IMR-90 (cell line): Measurements from ENCODE around the gene PRKCA.

Source experiments
- CEBPB ChIP-seq: IDR thresholded peaks from 2 replicates; pipeline ENCODE4 v1.6.1; 2012; ENCODE audit warnings: low read depth, low read length, improper control_type of control experiment
- FOS ChIP-seq: fragments of 150-350 bp; IDR thresholded peaks from 2 replicates; pipeline ENCODE4 v1.6.1; 2016; ENCODE audit warnings: low read depth, low read length
- MAZ ChIP-seq: IDR thresholded peaks from 2 replicates; pipeline ENCODE4 v1.6.1; 2012; ENCODE audit warnings: low read depth, mild to moderate bottlenecking, low read length, improper control_type of control experiment, moderate library complexity, borderline replicate concordance
- NFE2L2 ChIP-seq: fragments of 150-350 bp; IDR thresholded peaks from 2 replicates; pipeline ENCODE4 v1.6.1; 2016; ENCODE audit warnings: low read depth, mild to moderate bottlenecking, low read length
- POLR2A ChIP-seq: IDR thresholded peaks from 2 replicates; pipeline ENCODE4 v1.6.1; 2012; ENCODE audit warnings: mild to moderate bottlenecking, low read depth, low read length
- RAD21 ChIP-seq: IDR thresholded peaks from 2 replicates; pipeline ENCODE4 v1.6.1; 2012; ENCODE audit warnings: low read length, improper control_type of control experiment
- RCOR1 ChIP-seq: IDR thresholded peaks from 2 replicates; pipeline ENCODE4 v1.6.1; 2012; ENCODE audit warnings: mild to moderate bottlenecking, low read length, improper control_type of control experiment; ENCODE audit not compliant: insufficient replicate concordance
- TF ChIP-seq, protein P1 (sequence below): conservative IDR thresholded peaks from 2 replicates; pipeline ENCODE4 v1.5.1; 2012; ENCODE audit warnings: mild to moderate bottlenecking, low read depth, low read length, improper control_type of control experiment
- TF ChIP-seq, protein P2 (sequence below): fragments of 150-350 bp; IDR thresholded peaks from 2 replicates; pipeline ENCODE4 v1.6.1; 2017; ENCODE audit warnings: mild to moderate bottlenecking, antibody characterized with exemption, low read length, low read depth

DNA sequence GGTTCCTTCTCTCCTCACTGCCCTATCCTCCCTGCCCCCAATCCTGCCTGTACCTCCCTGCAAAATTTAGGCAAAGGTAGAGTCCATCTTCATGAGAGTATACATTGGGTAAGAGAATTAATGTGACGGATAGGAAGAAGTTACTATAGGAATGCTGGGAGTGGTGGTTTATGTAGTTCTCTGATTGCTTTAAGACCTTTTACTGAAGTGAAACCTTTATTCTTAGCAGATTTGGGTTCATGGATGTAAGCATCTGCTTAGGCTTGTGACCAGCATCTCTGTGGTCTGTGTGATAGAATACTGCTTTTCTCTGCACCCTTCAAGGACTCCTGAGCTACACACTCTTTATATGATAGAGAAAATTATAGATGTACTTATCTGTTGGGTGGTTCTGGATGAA is 127.3 kb downstream of the PRKCA start:
- TF ChIP-seq, protein P1, sequence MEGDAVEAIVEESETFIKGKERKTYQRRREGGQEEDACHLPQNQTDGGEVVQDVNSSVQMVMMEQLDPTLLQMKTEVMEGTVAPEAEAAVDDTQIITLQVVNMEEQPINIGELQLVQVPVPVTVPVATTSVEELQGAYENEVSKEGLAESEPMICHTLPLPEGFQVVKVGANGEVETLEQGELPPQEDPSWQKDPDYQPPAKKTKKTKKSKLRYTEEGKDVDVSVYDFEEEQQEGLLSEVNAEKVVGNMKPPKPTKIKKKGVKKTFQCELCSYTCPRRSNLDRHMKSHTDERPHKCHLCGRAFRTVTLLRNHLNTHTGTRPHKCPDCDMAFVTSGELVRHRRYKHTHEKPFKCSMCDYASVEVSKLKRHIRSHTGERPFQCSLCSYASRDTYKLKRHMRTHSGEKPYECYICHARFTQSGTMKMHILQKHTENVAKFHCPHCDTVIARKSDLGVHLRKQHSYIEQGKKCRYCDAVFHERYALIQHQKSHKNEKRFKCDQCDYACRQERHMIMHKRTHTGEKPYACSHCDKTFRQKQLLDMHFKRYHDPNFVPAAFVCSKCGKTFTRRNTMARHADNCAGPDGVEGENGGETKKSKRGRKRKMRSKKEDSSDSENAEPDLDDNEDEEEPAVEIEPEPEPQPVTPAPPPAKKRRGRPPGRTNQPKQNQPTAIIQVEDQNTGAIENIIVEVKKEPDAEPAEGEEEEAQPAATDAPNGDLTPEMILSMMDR = no peak
- no peak for TF ChIP-seq CEBPB
- TF ChIP-seq, protein P2, sequence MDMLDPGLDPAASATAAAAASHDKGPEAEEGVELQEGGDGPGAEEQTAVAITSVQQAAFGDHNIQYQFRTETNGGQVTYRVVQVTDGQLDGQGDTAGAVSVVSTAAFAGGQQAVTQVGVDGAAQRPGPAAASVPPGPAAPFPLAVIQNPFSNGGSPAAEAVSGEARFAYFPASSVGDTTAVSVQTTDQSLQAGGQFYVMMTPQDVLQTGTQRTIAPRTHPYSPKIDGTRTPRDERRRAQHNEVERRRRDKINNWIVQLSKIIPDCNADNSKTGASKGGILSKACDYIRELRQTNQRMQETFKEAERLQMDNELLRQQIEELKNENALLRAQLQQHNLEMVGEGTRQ = no peak
- no peak for TF ChIP-seq POLR2A
- no peak for TF ChIP-seq NFE2L2
- no peak for TF ChIP-seq FOS
- no peak for TF ChIP-seq RCOR1
- TF ChIP-seq RAD21 = no peak
- TF ChIP-seq MAZ = no peak
